Measurements from ENCODE around the gene TENM3. TPM values are rescaled to one million over a fixed set of nuclear protein-coding genes. Genes with fewer than 3 reads are reported as not detected.

TENM3 gene
- total RNA-seq, 2 experiments from 2014 or later, result not detected

DNA sequence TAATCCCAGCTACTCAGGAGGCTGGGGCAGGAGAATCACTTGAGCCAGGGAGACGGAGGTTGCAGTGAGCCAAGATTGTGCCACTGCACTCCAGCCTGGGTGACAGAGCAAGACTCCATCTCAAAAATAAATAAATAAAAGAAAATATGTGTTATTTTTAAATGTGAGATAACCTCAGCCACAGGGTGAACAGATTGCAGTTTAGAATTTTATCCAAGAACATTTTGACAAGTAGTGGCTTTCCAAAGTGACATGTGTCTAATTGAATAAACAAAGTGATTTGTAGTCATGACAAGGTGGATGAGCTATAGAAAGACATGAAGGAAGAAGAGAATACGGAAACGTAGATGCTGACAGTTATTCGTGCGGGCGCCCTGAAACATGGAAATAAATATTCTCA lies 497.9 kb downstream of the TENM3 start:
- ChIA-PET POLR2A (no interaction called here), CTCF (ENCODE audit: unreplicated experiment) (no interaction called here)
- intact Hi-C loops (cut with micrococcal nuclease; ENCODE audit: unreplicated experiment), result no loop called here
- Histone ChIP-seq H2AFZ (ENCODE audit: low read length) (no peak overlapping the region), H3K9me2 (ENCODE audit: insufficient read depth, low read length) (no peaks in the 10 kb centered on the region), H3K27ac (ENCODE audit: low read depth, low read length, poor library complexity, severe bottlenecking) (no peak overlapping the region), H3K4me2 (ENCODE audit: low read length) (no peak overlapping the region), H3K4me3 (ENCODE audit: low read depth, low read length, poor library complexity, severe bottlenecking) (no peak overlapping the region), H4K20me1 (ENCODE audit: insufficient read depth, low read length) (no peaks in the 10 kb centered on the region), H3K4me1 (ENCODE audit: insufficient read depth, low read length, poor library complexity, severe bottlenecking) (no peaks in the 10 kb centered on the region), H3K9me3 (ENCODE audit: low read length) (no peaks in the 10 kb centered on the region), H3K36me3 (ENCODE audit: insufficient read depth, low read length) (no peaks in the 10 kb centered on the region), H3K79me2 (ENCODE audit: insufficient read depth, low read depth, low read length) (no peaks in the 10 kb centered on the region)
- TF ChIP-seq, protein P1, sequence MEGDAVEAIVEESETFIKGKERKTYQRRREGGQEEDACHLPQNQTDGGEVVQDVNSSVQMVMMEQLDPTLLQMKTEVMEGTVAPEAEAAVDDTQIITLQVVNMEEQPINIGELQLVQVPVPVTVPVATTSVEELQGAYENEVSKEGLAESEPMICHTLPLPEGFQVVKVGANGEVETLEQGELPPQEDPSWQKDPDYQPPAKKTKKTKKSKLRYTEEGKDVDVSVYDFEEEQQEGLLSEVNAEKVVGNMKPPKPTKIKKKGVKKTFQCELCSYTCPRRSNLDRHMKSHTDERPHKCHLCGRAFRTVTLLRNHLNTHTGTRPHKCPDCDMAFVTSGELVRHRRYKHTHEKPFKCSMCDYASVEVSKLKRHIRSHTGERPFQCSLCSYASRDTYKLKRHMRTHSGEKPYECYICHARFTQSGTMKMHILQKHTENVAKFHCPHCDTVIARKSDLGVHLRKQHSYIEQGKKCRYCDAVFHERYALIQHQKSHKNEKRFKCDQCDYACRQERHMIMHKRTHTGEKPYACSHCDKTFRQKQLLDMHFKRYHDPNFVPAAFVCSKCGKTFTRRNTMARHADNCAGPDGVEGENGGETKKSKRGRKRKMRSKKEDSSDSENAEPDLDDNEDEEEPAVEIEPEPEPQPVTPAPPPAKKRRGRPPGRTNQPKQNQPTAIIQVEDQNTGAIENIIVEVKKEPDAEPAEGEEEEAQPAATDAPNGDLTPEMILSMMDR (conservative IDR thresholded peaks at IDR 0.05; ENCODE audit: low read length), result no peak
- no peak for TF ChIP-seq EZH2phosphoT487 (IDR thresholded peaks at IDR 0.05; ENCODE audit: borderline replicate concordance, low read depth, low read length)
- no TSS peak for BruUV-seq (replicated peaks)
- no peak for DNase-seq (ENCODE audit: low spot score)

DNA sequence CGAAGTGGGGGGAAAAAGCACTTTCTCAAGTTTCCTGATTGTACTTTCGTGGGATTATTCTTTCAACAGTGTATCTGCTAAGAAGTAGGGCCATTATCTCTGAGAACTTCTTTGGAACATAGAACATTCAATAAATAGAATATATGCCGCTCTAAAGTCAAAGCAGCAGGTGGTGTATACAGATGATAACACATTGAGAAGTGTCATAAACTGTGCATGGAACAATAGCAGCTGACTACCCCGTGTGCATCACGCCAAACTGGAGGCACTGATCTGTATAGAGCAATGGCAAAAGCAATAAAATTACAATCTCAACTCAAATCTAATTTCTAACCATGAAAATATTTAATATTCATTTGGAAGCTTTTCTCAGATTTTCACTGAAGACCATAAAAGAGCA lies 498.7 kb downstream of the TENM3 start:
- H3K4me3 ChIP-seq (ENCODE audit: low read depth, low read length, poor library complexity, severe bottlenecking), result no peak overlapping the region
- intact Hi-C loops (cut with micrococcal nuclease; ENCODE audit: unreplicated experiment), result no loop called here
- H3K79me2 ChIP-seq (ENCODE audit: insufficient read depth, low read depth, low read length), result no peaks in the 10 kb centered on the region
- H3K4me1 ChIP-seq (ENCODE audit: insufficient read depth, low read length, poor library complexity, severe bottlenecking), result no peaks in the 10 kb centered on the region
- no peaks in the 10 kb centered on the region for H3K9me3 ChIP-seq (ENCODE audit: low read length)
- H3K9me2 ChIP-seq (ENCODE audit: insufficient read depth, low read length), result no peaks in the 10 kb centered on the region
- H3K27ac ChIP-seq (ENCODE audit: low read depth, low read length, poor library complexity, severe bottlenecking), result no peak overlapping the region
- no peaks in the 10 kb centered on the region for H4K20me1 ChIP-seq (ENCODE audit: insufficient read depth, low read length)
- ChIA-PET CTCF (ENCODE audit: unreplicated experiment) (no interaction called here), POLR2A (interaction anchor here (0.6 to 1.2 kb wide), 2 partner anchors 15 to 24 kb away, joined by 3 to 6 read pairs; no protein-coding TSS in a partner anchor)
- no peak for TF ChIP-seq EZH2phosphoT487 (IDR thresholded peaks at IDR 0.05; ENCODE audit: borderline replicate concordance, low read depth, low read length)
- TF ChIP-seq, protein P1 (conservative IDR thresholded peaks at IDR 0.05; ENCODE audit: low read length), result no peak
- no peak overlapping the region for H3K4me2 ChIP-seq (ENCODE audit: low read length)
- no peak for DNase-seq (ENCODE audit: low spot score)
- H3K36me3 ChIP-seq (ENCODE audit: insufficient read depth, low read length), result no peaks in the 10 kb centered on the region
- H2AFZ ChIP-seq (ENCODE audit: low read length), result no peak overlapping the region
- BruUV-seq (replicated peaks), result no TSS peak

DNA sequence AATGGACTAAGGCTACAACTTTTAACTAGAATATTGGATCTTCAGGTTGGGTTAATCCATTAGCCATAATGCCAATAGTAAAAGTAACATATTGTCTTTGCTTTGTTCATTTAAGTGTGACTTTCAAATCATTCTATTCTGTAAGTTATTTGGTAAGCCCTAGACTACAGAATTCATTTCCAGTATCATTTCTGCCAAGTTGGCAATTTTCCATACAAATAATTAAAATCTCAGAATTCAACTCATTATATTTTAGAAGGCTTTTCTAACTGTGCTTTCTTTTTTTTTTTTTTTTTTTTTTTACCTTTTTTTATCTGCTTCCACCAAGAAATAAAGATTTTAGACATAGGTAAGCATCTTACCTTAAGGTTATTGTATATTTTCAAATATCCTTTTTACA lies 500.6 kb downstream of the TENM3 start:
- Histone ChIP-seq H3K4me3 (ENCODE audit: low read depth, low read length, poor library complexity, severe bottlenecking) (no peak overlapping the region), H3K4me1 (ENCODE audit: insufficient read depth, low read length, poor library complexity, severe bottlenecking) (no peaks in the 10 kb centered on the region), H2AFZ (ENCODE audit: low read length) (no peak overlapping the region), H3K9me2 (ENCODE audit: insufficient read depth, low read length) (no peaks in the 10 kb centered on the region), H3K79me2 (ENCODE audit: insufficient read depth, low read depth, low read length) (no peaks in the 10 kb centered on the region), H3K9me3 (ENCODE audit: low read length) (no peaks in the 10 kb centered on the region), H3K36me3 (ENCODE audit: insufficient read depth, low read length) (no peaks in the 10 kb centered on the region), H3K27ac (ENCODE audit: low read depth, low read length, poor library complexity, severe bottlenecking) (no peak overlapping the region), H3K4me2 (ENCODE audit: low read length) (no peak overlapping the region), H4K20me1 (ENCODE audit: insufficient read depth, low read length) (no peaks in the 10 kb centered on the region)
- no peak for DNase-seq (ENCODE audit: low spot score)
- ChIA-PET CTCF (ENCODE audit: unreplicated experiment) (no interaction called here), POLR2A (interaction anchor here (0.7 kb wide), 1 partner anchor 28 kb away, joined by 3 read pairs; no protein-coding TSS in a partner anchor)
- TF ChIP-seq, protein P1 (conservative IDR thresholded peaks at IDR 0.05; ENCODE audit: low read length), result no peak
- no peak for TF ChIP-seq EZH2phosphoT487 (IDR thresholded peaks at IDR 0.05; ENCODE audit: borderline replicate concordance, low read depth, low read length)
- BruUV-seq (replicated peaks), result no TSS peak
- intact Hi-C loops (cut with micrococcal nuclease; ENCODE audit: unreplicated experiment), result no loop called here

Data from OCI-LY7 (cell line).